ENCODE measurements around the gene CCDC12. TPM values are rescaled to one million over a fixed set of nuclear protein-coding genes. Genes with fewer than 3 reads are reported as not detected.
A peak's percentile ranks its signal among the peaks of the same experiment; 100 is the strongest.

CCDC12 gene
- total and polyA plus RNA-seq, 2 of the 13 experiments (the other 11 are each of a cell fraction or from before 2014, with no cell fraction given) = 30.1 to 49.5 TPM

- peak; percentile 29 for TF ChIP-seq ZBTB14 (CRISPR knock-in tag; IDR thresholded peaks at IDR 0.05)
- TF ChIP-seq GLI4 (CRISPR knock-in tag; IDR thresholded peaks at IDR 0.05; ENCODE audit: borderline replicate concordance) = no peak
- TF ChIP-seq DPF2 (CRISPR knock-in tag; IDR thresholded peaks at IDR 0.05; ENCODE audit: borderline replicate concordance, low read depth) = no peak
- no peak for TF ChIP-seq BCL3 (CRISPR knock-in tag; IDR thresholded peaks at IDR 0.05)
- TF ChIP-seq MEF2D (CRISPR knock-in tag; IDR thresholded peaks at IDR 0.05) = no peak
- no peak for TF ChIP-seq ARID2 (CRISPR knock-in tag; IDR thresholded peaks at IDR 0.05; ENCODE audit: borderline replicate concordance)
- no peak for TF ChIP-seq ZNF224 (CRISPR knock-in tag; IDR thresholded peaks at IDR 0.05)
Observed at GRCh38 chr3:46979958-46980497, 3.5 kb upstream of the CCDC12 start (continued).

GRCh38 chr3:46978985-46979944 lies 2.7 kb upstream of the CCDC12 start, which contains the start of gene NBEAL2:
Gene NBEAL2 (plus strand): TSS chr3:46979666. CDS start chr3:46979862, 196 bp downstream.
- in situ Hi-C loops (cut with HindIII; ENCODE audit: extremely low pct_ligation_motif_present, low pct_unique_long_range_greater_than_20kb) (no loop called here), intact Hi-C loops (cut with micrococcal nuclease; ENCODE audit: unreplicated experiment) (loop anchor here (10.0 kb wide), 1 partner anchor 54 kb away; no protein-coding TSS in a partner anchor)
- ATAC-seq (peak; percentile 88), DNase-seq (ENCODE audit: low spot score) (peak; percentile 88), FAIRE-seq (peak; percentile 47)
- H3K9me3 ChIP-seq (ENCODE audit: low read length) = no peaks in the 10 kb centered on the region
- H3K4me1 ChIP-seq (ENCODE audit: insufficient read depth, low read length) = peaks cover 63% of the 10 kb centered on the region
- H3K27me3 ChIP-seq (ENCODE audit: control insufficient read depth in 1 of 2, insufficient read depth in 2 of 2, low read length in 2 of 2) = no peaks in the 10 kb centered on the region; a peak in 1 of 5 replicates
- peaks cover 7% of the 10 kb centered on the region; the same call in 1 of the 2 replicates for H4K20me1 ChIP-seq (ENCODE audit: insufficient read depth, low read length)
- H3K9ac ChIP-seq (ENCODE audit: insufficient read depth, low read depth, low read length) = peak within 1 kb of the TSS; percentile 85
- peak within 1 kb of the TSS; percentile 77 for H3K27ac ChIP-seq (ENCODE audit: extremely low read length, insufficient read depth, low read length)
- H3K79me2 ChIP-seq (ENCODE audit: insufficient read depth, low read length) = peaks cover 26% of the 10 kb centered on the region
- ChIA-PET CTCF (ENCODE audit: low intra/inter-chr PET ratio, low total read pairs) (no interaction called here), POLR2A (interaction anchor here (0.6 to 2.0 kb wide), 12 partner anchors 9 to 55 kb away, joined by 3 to 10 read pairs (median 5); no protein-coding TSS in a partner anchor)
- 0% methylated on average over 9 of the region's 73 CpGs for WGBS (ENCODE audit: low lambda C conversion rate)
- TSS peak; percentile 44 for BruUV-seq (replicated peaks)
- H3K36me3 ChIP-seq (replicated peaks in 1 of 2; ENCODE audit: control insufficient read depth in 1 of 2, insufficient read depth in 2 of 2, low read length in 2 of 2) = no peaks in the 10 kb centered on the region
- peak within 1 kb of the TSS; percentile 79 to 91 (median 86) for H3K4me3 ChIP-seq (replicated peaks in 1 of 3; ENCODE audit: insufficient read depth in 1 of 3, low read depth in 2 of 3, low read length in 3 of 3)
- peak within 1 kb of the TSS; percentile 100 for H3K4me2 ChIP-seq (ENCODE audit: low read depth, low read length)
- no peak within 1 kb of the TSS for H2AFZ ChIP-seq (ENCODE audit: low read length)
- TF ChIP-seq KDM3A (CRISPR knock-in tag; IDR thresholded peaks at IDR 0.05; ENCODE audit: low read depth) (no peak), FOXA1 (IDR thresholded peaks at IDR 0.05) (no peak), FOXA1 (CRISPR knock-in tag; IDR thresholded peaks at IDR 0.05) (no peak), HES4 (CRISPR knock-in tag; IDR thresholded peaks at IDR 0.05; ENCODE audit: borderline replicate concordance) (no peak), SCMH1 (CRISPR knock-in tag; IDR thresholded peaks at IDR 0.05; ENCODE audit: borderline replicate concordance) (no peak), ATM (IDR thresholded peaks at IDR 0.05; ENCODE audit: borderline replicate concordance) (no peak), ZNF713 (CRISPR knock-in tag; IDR thresholded peaks at IDR 0.05) (no peak), ZKSCAN1 (IDR thresholded peaks at IDR 0.05; ENCODE audit: low read length) (no peak), FUBP1 (CRISPR knock-in tag; IDR thresholded peaks at IDR 0.05; ENCODE audit: borderline replicate concordance) (no peak), KDM2A (CRISPR knock-in tag; IDR thresholded peaks at IDR 0.05; ENCODE audit: borderline replicate concordance, low read depth) (peak; percentile 68; the same call in 1 of the 2 replicates), ZNF234 (CRISPR knock-in tag; conservative IDR thresholded peaks at IDR 0.05) (no peak)
